NCI-H128 (cell line): Measurements from ENCODE around the gene HLA-DMA.
"Not testable (repeated sequence)": the region's sequence is repeated elsewhere in the genome, so short reads cannot be mapped to it uniquely, and the experiment has no call there.

Experiments used
- DNase-seq: peaks from one replicate; lab custom pipeline; 2025; ENCODE audit not compliant: unreplicated experiment; lab: John Stamatoyannopoulos, UW

HLA-DMA gene

GRCh38 chr6:32954986-32955802 is 2.3 kb upstream of the HLA-DMA start:
- DNase-seq: no peak

- no peak for DNase-seq
These were observed 1.4 kb upstream of the HLA-DMA start for GRCh38 chr6:32954267-32954666.

- DNase-seq: no peak
These were observed 878 bp upstream of the HLA-DMA start for GRCh38 chr6:32953775-32954174.

- no peak for DNase-seq
These were observed 2.4 kb downstream of the HLA-DMA start for GRCh38 chr6:32950449-32950848.

- no peak for DNase-seq
These were observed 2.9 kb downstream of the HLA-DMA start for GRCh38 chr6:32950010-32950409.

GRCh38 chr6:32949113-32949512 is 3.8 kb downstream of the HLA-DMA start:
- DNase-seq: no peak

- DNase-seq: no peak
These were observed 5.1 kb downstream of the HLA-DMA start for GRCh38 chr6:32947552-32948465.

GRCh38 chr6:32946893-32947292 is 6.0 kb downstream of the HLA-DMA start:
- DNase-seq: no peak

- no peak for DNase-seq
These were observed 6.9 kb downstream of the HLA-DMA start for GRCh38 chr6:32945953-32946352.

GRCh38 chr6:32945108-32945760 is 7.7 kb downstream of the HLA-DMA start:
- no peak for DNase-seq

- no peak for DNase-seq
These were observed 8.8 kb downstream of the HLA-DMA start for GRCh38 chr6:32943864-32944649.

- not testable (repeated sequence) for DNase-seq
These were observed 10.3 kb downstream of the HLA-DMA start for GRCh38 chr6:32942555-32943123.

- no peak for DNase-seq
These were observed 11.6 kb downstream of the HLA-DMA start for GRCh38 chr6:32941214-32941768.

- no peak for DNase-seq
These were observed 12.2 kb downstream of the HLA-DMA start, which contains the start of gene HLA-DMB for GRCh38 chr6:32940656-32941213. HLA-DMB (minus strand) TSS chr6:32941028; CDS start chr6:32940807, 221 bp downstream.

GRCh38 chr6:32938494-32938893 is 14.4 kb downstream of the HLA-DMA start:
- DNase-seq: no peak

- no peak for DNase-seq
These were observed 15.7 kb downstream of the HLA-DMA start for GRCh38 chr6:32937230-32937633.

- no peak for DNase-seq
These were observed 16.4 kb downstream of the HLA-DMA start for GRCh38 chr6:32936239-32937152.

GRCh38 chr6:32935551-32936238 is 17.2 kb downstream of the HLA-DMA start:
- no peak for DNase-seq
